Stimulated activated CD4-positive, alpha-beta T cell treated with anti-CD3 and anti-CD28 coated beads, Interleukin-12 subunit alpha, Interleukin-12 subunit beta, amount 100 ng/mL, for 48 hours (primary cell): ENCODE results near the gene DUSP28.
A peak's percentile ranks its signal among the peaks of the same experiment; 100 is the strongest.

Experiments used
- DNase-seq, 3 donors: peaks; one replicate each; pipeline ENCODE4 v3.0.0-alpha.2; 2020; ENCODE audit warnings: low read depth in 2 of 3, low spot score in 1 of 3

DUSP28 gene

GRCh38 chr2:240585681-240586197, 25.6 kb downstream of the DUSP28 start:
- no peak for DNase-seq

GRCh38 chr2:240586198-240586918, 26.2 kb downstream of the DUSP28 start, which contains the start of gene CAPN10:
Gene CAPN10, plus strand, starts transcription at chr2:240586734. Its CDS starts 178 bp downstream, at chr2:240586912.
- DNase-seq, result peak; percentile 94 to 98 (median 94)

DNA sequence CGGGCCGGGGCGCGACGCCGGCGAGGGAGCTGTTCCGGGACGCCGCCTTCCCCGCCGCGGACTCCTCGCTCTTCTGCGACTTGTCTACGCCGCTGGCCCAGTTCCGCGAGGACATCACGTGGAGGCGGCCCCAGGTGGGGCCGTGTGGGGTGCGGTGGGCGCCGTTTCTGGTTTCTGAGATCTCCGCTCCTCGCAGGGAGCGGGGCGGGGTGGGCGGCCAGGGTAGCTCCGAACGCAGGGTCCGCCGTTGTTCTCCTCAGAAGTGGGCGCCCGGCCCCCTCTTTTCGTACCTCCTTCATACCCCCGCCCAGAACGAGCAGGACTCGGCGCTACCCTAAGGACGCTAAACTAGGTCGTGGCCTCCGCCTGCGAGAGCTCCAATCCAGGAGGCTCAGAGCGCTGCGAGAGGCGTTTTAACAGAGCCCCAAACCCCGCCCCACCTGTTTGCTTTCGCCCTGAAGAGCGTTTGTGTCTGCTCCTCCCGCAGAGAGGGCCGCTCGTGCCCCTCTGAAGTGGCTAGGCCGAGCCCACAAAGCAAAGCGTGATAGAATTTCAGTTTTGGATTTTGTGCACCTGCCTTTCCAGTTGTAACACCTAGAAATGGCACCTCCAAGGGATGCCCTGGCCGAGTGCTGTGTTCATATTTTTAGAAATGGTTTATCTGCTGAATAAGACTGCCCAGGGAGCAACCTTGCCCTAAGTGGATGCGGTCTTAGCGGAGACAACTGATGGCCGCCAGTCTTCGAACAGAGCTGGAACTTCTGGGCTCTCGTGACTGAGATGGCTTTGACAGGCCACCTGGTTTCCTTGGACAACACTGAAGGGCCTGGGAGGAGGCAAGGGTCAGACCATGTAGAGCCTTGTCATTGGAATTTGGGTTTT, 27.0 kb downstream of the DUSP28 start:
- DNase-seq, result no peak

DNA sequence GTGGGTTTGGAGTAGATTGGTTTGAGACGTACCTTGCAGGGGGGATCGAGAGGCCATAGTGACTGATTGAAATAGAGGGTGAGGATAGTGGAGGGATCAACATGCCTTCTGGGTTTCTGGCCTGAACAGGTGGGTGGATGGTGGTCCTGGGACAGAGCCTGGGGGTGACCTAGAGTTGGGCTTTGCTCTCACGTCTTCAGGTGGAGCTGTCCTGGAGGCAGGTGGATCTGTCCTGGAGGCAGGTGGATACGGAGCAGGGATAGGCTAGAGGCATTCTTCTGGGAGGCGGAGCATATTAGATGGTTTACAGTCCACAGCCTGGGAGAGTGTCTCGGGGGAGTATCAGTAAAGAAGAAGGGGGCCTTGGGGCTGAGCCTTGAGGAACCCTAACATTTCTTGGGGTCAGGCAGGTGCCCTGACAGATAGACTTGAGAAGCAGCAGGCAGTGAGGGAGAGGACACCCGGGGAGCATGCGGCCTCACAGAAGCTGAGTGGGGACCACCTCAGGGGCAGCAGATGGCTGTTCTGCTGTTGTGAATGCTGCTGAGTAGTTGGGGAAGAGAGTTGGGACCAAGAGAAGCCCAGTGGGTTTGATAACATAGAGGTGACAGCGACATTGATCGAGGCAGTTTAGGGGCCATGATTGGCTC, 28.0 kb downstream of the DUSP28 start:
- no peak for DNase-seq

DNA sequence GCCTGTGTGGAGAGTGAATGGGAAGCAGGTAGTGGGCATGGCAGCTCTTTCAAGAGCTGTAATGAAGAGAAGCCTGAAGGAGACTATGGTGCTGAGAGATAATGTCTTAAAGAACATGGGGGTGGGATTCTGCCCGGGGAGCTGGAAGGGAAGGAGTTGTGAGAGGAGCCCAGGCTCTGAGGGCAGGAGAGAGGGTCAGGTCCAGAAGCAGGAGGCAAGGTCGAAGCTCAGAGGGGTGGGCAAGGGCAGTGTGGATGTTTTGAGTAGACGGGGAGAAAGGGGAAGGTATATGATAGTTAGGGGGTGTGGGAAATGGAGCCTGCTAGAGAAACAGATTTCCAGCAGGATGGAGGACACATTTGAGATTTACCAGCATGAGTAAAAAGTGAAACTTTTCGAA, 28.5 kb downstream of the DUSP28 start:
- DNase-seq, result no peak

- DNase-seq, result no peak
These were observed 29.2 kb downstream of the DUSP28 start for GRCh38 chr2:240589375-240589774.

GRCh38 chr2:240589850-240590525, 29.8 kb downstream of the DUSP28 start:
- no peak for DNase-seq

DNA sequence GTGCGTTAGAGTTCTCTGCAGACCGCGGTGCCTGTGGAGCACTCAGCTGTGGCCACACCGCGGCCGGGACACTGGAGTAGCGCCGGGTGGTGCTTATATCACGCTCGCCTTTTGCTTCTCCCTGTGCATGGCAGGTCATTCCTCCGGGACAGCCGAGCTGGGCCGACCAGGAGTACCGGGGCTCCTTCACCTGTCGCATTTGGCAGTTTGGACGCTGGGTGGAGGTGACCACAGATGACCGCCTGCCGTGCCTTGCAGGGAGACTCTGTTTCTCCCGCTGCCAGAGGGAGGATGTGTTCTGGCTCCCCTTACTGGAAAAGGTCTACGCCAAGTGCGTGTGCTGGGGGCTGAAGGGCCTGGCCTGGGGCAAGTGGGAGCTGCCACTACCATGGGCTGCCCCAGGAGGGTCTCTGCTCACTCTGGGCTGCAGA, 30.5 kb downstream of the DUSP28 start:
- DNase-seq, result no peak

GRCh38 chr2:240591226-240591625, 31.1 kb downstream of the DUSP28 start:
- DNase-seq, result no peak

DNA sequence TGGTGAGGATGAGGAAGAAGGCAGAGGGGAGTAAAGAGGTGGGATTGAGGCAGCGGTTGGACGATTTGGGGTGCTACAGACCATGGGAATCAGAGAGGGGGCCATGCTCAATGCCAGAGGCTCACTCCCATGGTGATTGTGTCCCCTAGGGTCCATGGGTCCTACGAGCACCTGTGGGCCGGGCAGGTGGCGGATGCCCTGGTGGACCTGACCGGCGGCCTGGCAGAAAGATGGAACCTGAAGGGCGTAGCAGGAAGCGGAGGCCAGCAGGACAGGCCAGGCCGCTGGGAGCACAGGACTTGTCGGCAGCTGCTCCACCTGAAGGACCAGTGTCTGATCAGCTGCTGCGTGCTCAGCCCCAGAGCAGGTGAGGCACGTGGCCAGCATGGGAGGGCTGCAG, 31.6 kb downstream of the DUSP28 start:
- no peak for DNase-seq

- no peak for DNase-seq
These were observed 33.0 kb downstream of the DUSP28 start for GRCh38 chr2:240593026-240593702.

GRCh38 chr2:240593703-240594451, 33.7 kb downstream of the DUSP28 start:
- DNase-seq, result no peak

DNA sequence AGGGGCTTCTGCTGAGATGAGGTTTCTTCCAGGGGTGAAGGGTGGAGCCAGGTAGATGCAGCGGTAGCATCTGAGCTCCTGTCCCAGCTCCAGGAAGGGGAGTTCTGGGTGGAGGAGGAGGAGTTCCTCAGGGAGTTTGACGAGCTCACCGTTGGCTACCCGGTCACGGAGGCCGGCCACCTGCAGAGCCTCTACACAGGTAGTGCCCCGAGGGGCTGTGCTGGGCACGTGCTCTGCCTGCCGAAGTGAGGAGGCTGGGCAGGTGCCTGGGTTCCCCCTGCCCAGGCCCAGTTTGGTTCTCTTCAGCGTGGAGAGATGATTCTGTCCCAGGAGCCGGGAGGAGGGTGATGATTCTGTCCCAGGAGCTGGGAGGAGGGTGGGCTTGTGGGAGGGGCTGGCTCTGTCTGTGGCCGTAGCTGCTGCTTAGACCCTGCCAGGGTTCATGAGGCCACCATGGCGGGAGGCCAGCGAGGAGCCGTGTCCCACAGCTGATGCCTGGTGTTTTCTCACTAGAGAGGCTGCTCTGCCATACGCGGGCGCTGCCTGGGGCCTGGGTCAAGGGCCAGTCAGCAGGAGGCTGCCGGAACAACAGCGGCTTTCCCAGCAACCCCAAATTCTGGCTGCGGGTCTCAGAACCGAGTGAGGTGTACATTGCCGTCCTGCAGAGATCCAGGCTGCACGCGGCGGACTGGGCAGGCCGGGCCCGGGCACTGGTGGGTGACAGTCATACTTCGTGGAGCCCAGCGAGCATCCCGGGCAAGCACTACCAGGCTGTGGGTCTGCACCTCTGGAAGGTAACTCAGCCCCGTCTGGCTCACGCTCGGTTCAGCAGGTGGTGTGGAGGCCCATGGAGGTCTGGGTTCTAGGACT, 34.6 kb downstream of the DUSP28 start:
- no peak for DNase-seq

DNA sequence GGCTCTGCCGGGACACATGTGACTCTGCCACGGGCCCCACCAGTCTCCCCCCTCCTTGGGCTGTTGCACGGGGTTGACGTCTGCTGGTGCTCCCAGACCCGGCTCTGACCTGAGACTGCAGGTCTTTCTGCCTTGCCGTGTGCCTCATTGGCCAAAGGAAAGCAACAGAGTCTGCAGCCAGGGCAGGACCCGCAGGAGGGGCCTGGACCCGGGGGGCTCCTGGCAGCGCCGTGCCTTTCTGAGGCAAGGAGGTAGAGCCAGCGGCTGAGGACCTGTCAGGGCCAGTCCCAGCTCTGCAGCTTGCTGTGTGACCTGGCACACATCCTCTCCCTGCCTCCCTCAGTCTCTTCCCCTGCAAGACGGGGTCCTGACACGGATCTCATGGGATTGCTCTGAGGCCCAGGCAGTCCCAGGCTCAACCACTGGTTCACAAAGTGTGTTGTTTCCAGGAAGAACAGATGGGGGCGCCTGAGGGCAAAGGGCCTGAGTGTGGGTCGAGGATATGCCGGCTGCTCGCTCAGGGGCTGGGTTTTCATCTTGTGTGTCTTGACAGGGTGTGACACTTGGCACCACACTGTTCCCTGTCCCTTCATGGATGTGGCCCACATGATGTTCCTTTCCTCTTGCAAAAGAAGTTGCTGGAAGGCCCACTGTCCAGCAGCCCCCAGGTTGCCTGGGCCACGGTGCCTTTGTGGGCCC, 35.4 kb downstream of the DUSP28 start:
- DNase-seq, result peak in 1 of 3 donors; percentile 39

DNA sequence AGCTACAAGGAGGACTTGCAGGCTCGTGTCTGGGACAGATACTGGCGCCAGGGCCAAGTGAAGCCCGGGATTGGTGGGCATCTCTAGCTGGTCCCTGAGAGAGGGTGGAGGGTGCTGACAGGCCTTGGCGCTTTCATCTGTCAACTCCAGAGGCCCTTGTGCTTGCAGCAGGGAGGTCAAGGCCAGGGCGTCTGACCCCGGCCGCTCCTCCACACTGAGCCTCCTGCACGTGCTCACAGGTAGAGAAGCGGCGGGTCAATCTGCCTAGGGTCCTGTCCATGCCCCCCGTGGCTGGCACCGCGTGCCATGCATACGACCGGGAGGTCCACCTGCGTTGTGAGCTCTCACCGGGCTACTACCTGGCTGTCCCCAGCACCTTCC, 35.9 kb downstream of the DUSP28 start:
- DNase-seq, result no peak

DNA sequence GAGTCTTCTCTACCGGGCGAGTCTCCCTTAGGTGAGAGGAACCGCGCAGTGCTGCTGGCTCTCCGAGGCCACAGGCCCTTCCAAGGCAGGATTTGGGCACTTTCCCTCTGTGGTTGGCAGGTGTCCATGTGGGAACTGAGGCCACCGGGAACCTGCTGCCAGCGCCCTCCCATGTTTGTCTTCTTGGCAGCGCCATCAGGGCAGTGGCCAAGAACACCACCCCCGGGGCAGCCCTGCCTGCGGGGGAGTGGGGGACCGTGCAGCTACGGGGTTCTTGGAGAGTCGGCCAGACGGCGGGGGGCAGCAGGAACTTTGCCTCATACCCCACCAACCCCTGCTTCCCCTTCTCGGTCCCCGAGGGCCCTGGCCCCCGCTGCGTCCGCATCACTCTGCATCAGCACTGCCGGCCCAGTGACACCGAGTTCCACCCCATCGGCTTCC, 36.4 kb downstream of the DUSP28 start:
- DNase-seq, result no peak

- no peak for DNase-seq
These were observed 36.9 kb downstream of the DUSP28 start for GRCh38 chr2:240597054-240597418.
